Body of pancreas (tissue), 4 donors: Measurements from ENCODE around the gene SLC17A9.

ENCODE experiments used
- CTCF ChIP-seq, 7 experiments: fragments of 450-650 bp in 4 of 7; fragments of 200-600 bp in 3 of 7; sonication (generic) in 3 of 7; IDR thresholded peaks; one replicate each; pipeline ENCODE4 v1.5.1; 2016 to 2019; ENCODE audit warnings: antibody characterized with exemption in 7 of 7
- POLR2A ChIP-seq, 3 donors: fragments of 450-650 bp; IDR thresholded peaks; one replicate each; pipeline ENCODE4 v1.6.1; 2016; ENCODE audit warnings: antibody characterized with exemption in 3 of 3, mild to moderate bottlenecking in 2 of 3

GRCh38 chr20:62959101-62959971, 6.8 kb downstream of the SLC17A9 start:
- TF ChIP-seq CTCF (IDR thresholded peaks at IDR 0.05) (no peak), POLR2A (IDR thresholded peaks at IDR 0.05) (no peak)
